Kidney capillary endothelial cell (primary cell): Measurements from ENCODE around the gene BRCC3.
"Not testable (repeated sequence)": the region's sequence is repeated elsewhere in the genome, so short reads cannot be mapped to it uniquely, and the experiment has no call there.

Experiments used
- DNase-seq: peaks from one replicate; pipeline ENCODE4 v3.0.0-alpha.2; 2018; ENCODE audit warnings: low spot score

The BRCC3 gene

DNA sequence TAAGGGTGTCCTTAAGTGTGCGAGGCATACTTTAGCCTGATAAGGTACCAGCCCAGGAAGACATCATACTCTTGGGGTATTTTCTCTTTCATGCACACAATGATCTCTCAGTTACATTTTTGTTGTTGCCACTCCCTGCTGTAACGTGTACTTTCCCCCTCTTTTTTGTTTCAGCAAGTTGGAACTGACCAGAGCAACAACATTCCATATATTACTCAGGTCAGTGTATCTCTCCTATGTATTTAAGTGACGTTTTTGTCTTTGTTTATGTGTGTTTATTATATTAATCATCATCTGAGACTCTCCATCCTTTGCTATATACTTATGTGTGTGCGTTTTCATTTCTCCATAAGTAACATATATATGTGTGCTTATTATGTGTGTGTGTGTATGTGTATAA is 73.6 kb downstream of the BRCC3 start:
- no peak for DNase-seq

DNA sequence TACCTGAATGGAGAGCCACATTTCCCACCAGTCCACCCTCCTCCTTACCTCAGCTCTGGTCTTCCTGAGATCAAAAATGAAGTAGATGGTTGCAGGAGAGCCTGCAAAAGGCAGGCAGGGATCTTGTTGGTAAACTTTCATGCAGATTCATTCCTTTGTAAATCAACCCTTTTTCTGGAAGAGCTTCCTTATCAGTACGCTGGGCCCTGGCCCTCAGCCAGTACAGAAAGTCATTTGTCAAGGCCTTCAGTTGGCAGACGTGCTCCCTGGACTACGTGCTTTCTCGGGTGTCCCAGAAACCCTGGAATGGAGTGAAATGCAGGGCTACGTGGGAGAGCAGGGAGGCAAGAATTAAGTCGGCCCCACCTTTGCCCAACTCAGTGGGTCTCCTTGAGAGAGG is 76.3 kb downstream of the BRCC3 start:
- not testable (repeated sequence) for DNase-seq

DNA sequence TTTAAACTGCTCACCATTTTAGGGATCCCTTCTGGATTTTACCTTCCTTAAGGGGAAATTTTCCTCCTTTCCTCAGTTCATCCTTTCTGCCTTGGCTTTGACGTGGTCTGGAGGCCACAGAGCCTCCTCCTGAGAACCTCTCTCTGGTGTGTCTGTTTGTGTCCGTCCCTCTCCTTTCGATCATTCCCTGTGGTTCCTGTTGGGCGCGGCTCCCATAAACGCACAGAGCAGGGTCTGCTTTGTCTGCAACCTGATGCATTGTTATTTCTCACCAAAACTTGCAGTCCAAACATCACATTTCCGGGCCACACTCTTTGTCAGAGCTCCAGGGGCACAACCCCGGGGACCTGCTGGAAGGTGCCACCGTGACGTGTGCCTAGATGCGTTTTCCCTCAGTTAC is 76.9 kb downstream of the BRCC3 start:
- DNase-seq: not testable (repeated sequence)

DNA sequence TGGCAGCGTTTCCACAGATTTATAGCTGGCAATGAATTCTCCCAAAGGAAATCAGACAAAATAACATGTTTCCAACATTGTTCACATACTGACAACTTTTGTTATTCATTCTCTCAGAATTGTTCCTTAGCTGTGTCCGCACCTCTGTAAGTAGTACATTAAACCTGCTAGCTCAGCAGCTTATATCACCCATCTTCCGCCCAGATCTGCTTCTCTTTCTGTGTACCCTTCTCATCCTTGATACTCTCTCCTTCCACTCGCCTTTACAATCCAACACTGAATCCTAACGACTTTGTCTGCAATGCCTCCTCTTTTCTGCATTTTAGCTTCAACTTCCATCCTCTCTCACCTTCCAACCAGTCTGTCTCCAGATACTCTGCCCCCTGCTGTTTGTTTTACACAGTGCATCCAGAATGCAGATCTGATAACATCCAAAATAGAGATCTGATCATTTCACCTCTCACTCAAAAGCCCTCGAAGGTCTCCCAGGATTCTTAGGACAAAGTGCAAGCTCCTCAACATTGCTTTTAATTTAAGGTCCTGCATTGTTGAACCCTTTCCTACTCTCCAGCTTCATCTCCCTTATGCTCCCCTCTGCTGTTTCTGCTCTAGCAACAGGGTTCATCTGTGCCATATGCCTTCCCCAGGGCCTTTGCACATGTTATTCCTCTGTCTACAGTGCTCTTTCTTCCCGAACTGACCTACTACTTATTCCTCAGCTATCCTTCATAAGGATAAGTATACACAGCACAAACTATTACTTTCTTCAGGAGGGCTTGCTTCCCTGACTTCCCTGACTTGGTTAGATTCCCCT is 77.6 kb downstream of the BRCC3 start:
- peak; percentile 3 for DNase-seq

DNA sequence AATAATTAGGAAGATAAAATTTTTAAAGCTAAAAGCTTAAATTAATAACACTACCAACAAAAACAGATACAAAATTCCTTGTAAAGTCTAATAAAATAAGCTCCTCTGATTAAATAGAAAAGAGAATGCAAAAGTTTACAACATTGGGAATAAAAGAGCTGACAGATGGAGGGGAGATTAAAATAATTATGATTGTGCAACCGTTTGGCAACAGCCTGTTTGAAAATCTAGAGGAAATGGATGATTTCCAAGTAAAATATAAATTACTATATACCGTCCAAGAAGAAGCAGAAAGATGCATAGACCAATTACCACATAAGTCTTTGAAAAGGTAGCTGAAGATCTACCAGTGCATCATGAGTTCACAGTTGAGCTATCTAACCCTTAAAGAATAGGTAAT is 98.6 kb downstream of the BRCC3 start:
- no peak for DNase-seq
